GDM1 (cell line): ENCODE measurements around the gene INVS.
"Not testable (repeated sequence)": the region's sequence is repeated elsewhere in the genome, so short reads cannot be mapped to it uniquely, and the experiment has no call there.

Experiments used
- DNase-seq: peaks from one replicate; lab custom pipeline; 2025; lab: John Stamatoyannopoulos, UW

INVS gene

GRCh38 chr9:100324594-100325200 lies 225.7 kb downstream of the INVS start:
- no peak for DNase-seq

GRCh38 chr9:100338736-100339135 lies 239.7 kb downstream of the INVS start:
- not testable (repeated sequence) for DNase-seq

- no peak for DNase-seq
Observed at GRCh38 chr9:100340224-100340623, 241.2 kb downstream of the INVS start.

GRCh38 chr9:100341889-100342288 lies 242.8 kb downstream of the INVS start:
- no peak for DNase-seq

GRCh38 chr9:100346836-100347235 lies 247.8 kb downstream of the INVS start:
- no peak for DNase-seq

- DNase-seq = no peak
Observed at GRCh38 chr9:100350188-100350587, 251.1 kb downstream of the INVS start.
